Upper lobe of left lung (tissue), 6 donors: ENCODE data around the gene LHFPL2. TPM values are rescaled to one million over a fixed set of nuclear protein-coding genes. Genes with fewer than 3 reads are reported as not detected.

ENCODE experiments used
- ATAC-seq, 2 donors: fragments of 200-7000 bp; cut with Tn5 transposase; one replicate each; pipeline ENCODE4 v1.9.1; 2022; ENCODE audit warnings: mild to moderate bottlenecking in 2 of 2, moderate library complexity in 2 of 2; ENCODE audit not compliant: low FRiP score in 2 of 2
- DNase-seq, 2 donors: peaks; one replicate each; pipeline ENCODE4 v3.0.0-alpha.2; 2019 to 2020
- H3K27ac ChIP-seq, 4 donors: fragments of 200-600 bp; sonication (generic); one replicate each; pipeline ENCODE4 v1.5.1; 2016 to 2019
- H3K27me3 ChIP-seq, 4 donors: fragments of 200-600 bp; sonication (generic); one replicate each; pipeline ENCODE4 v1.5.1; 2017 to 2019
- H3K36me3 ChIP-seq, 4 donors: fragments of 200-600 bp; sonication (generic); one replicate each; pipeline ENCODE4 v1.5.1; 2016 to 2019
- H3K4me1 ChIP-seq, 4 donors: fragments of 200-600 bp; sonication (generic); one replicate each; pipeline ENCODE4 v1.5.1; 2018 to 2019
- H3K4me3 ChIP-seq, 4 donors: fragments of 200-600 bp; sonication (generic); one replicate each; pipeline ENCODE4 v1.5.1; 2017 to 2019; ENCODE audit warnings: mild to moderate bottlenecking in 2 of 4, moderate library complexity in 1 of 4
- H3K9me3 ChIP-seq, 4 donors: fragments of 200-600 bp; sonication (generic); one replicate each; pipeline ENCODE4 v1.5.1; 2018 to 2019
- CTCF ChIP-seq, 6 experiments: fragments of 450-650 bp in 4 of 6; fragments of 200-600 bp in 2 of 6; sonication (generic) in 2 of 6; IDR thresholded peaks; one replicate each; pipeline ENCODE4 v1.5.1; 2016 to 2019; ENCODE audit warnings: antibody characterized with exemption in 6 of 6
- EP300 ChIP-seq, 4 donors: sonication (generic); formaldehyde crosslinking; IDR thresholded peaks; one replicate each; pipeline ENCODE4 v1.5.1; 2017; ENCODE audit warnings: antibody characterized with exemption in 4 of 4, control low read depth in 2 of 4
- POLR2A ChIP-seq, 4 donors: fragments of 450-650 bp; IDR thresholded peaks; one replicate each; pipeline ENCODE4 v1.5.1; 2016 to 2017; ENCODE audit warnings: antibody characterized with exemption in 4 of 4, mild to moderate bottlenecking in 2 of 4
- POLR2AphosphoS5 ChIP-seq, 2 donors: sonication (generic); formaldehyde crosslinking; IDR thresholded peaks; one replicate each; pipeline ENCODE4 v1.5.1; 2017; ENCODE audit warnings: antibody characterized with exemption in 2 of 2
- WGBS, 2 donors: methylation state at CpG; one replicate each; pipeline ENCODE4 v1.1.5; 2017 to 2018; 5-methylcytosine and 5-hydroxymethylcytosine counted together
- total RNA-seq, 6 donors: library from RNA; depleted of rRNA in 4 of 6; stranded (reverse); fragments of >200 nt in 4 of 6; gene quantifications; one replicate each; pipeline versions ENCODE4 v1.1.0 to v1.2.1, GENCODE V29; 2016 to 2021
- donor health status: DM: no; HTN: no; CAD: no; lungs with moderate emphysema.
- donor health status: DM: no; HTN: yes; CAD: no; lungs with severe emphysema.

LHFPL2 gene
- total RNA-seq, 6 donors from 2014 or later, result 17.3 to 69.5 (median 32.9) TPM

DNA sequence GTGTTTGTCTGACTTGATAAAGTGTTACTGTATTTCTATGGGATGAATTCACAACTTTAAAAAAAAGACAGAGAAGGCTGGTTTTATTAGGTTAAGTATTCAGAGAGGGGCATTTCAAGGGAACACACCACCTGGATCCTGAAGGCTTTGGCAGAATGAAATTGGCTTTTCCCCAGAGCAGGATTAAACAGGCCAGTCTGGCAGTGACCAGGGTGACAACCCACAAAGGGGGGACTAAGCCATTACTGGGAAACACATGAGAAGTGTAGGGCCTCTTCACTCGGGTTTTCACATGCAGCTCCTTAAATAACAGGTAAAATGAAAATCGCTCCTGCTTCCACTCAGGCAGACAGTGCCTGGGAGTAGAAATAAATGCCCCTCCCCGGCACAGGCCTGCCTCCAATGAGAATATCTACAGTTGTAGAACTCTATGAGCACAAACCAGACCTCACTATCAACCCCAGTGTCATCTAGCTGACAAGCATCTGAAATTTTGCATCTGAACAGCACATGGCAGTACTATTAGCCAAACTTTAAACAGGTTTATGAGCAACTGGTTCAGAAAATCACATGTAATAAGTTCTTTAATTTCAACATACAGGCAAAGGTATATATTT lies 85.8 kb downstream of the LHFPL2 start:
- DNase-seq, result no peak
- H3K27ac ChIP-seq, result no peak overlapping the region
- ATAC-seq, result no peak
- no peaks in the 10 kb centered on the region for H3K36me3 ChIP-seq
- H3K4me3 ChIP-seq, result no peak overlapping the region
- H3K9me3 ChIP-seq, result no peaks in the 10 kb centered on the region
- no peaks in the 10 kb centered on the region for H3K27me3 ChIP-seq
- 80 to 87% methylated on average over 3 of the region's 3 CpGs for WGBS, 2 donors
- H3K4me1 ChIP-seq, result peaks cover 0 to 6% (median 2%) of the 10 kb centered on the region in 4 donors
- no peak for TF ChIP-seq CTCF (IDR thresholded peaks at IDR 0.05)
- TF ChIP-seq POLR2A (IDR thresholded peaks at IDR 0.05), result no peak
- TF ChIP-seq EP300 (IDR thresholded peaks at IDR 0.05), result no peak
- no peak for TF ChIP-seq POLR2AphosphoS5 (IDR thresholded peaks at IDR 0.05)

DNA sequence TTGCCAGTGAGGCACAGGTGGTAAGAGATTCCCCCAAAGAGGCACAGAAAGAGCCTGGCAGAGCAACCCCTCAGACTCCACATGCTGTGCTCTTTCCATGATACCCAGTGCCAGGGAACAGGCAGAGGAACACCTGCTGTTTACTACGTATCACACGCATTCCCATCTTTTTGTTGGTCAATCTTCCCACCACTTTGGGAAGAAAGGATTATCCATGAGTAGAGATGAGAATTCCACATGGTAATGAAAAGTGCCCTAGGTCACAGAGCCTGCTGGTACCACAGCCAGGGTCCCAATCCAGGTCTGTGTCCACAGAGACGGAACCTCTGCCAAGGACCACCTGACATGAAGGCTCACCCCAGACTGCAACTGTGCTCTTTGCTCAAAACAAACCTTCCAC lies 86.6 kb downstream of the LHFPL2 start:
- WGBS, 2 donors, result 100% methylated on average over 3 of the region's 3 CpGs
- no peaks in the 10 kb centered on the region for H3K27me3 ChIP-seq
- H3K36me3 ChIP-seq, result no peaks in the 10 kb centered on the region
- peaks cover 0 to 3% (median 0%) of the 10 kb centered on the region in 4 donors for H3K4me1 ChIP-seq
- no peak for ATAC-seq
- no peak overlapping the region for H3K27ac ChIP-seq
- TF ChIP-seq POLR2A (IDR thresholded peaks at IDR 0.05) (no peak), EP300 (IDR thresholded peaks at IDR 0.05) (no peak), CTCF (IDR thresholded peaks at IDR 0.05) (no peak), POLR2AphosphoS5 (IDR thresholded peaks at IDR 0.05) (no peak)
- H3K4me3 ChIP-seq, result no peak overlapping the region
- DNase-seq, result no peak
- no peaks in the 10 kb centered on the region for H3K9me3 ChIP-seq

DNA sequence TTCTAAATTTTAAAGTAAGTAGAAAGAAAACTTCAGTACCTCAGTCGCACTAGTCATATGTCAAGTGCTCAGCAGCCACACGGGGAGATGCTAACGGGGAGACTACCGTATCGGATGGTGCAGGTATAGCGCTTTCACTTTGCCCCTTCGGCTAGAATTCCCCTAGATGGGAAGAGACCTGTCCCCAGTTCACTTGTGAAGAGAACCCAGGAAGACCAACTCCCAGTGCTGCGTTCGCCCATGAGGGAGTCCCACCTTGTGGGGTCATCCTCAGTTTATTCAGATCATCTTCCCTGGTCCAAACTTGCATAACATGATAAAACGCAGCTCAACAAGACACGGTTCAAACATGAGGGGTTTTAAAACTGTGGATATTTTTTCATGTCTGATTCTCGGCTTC lies 87.3 kb downstream of the LHFPL2 start:
- ATAC-seq (no peak), DNase-seq (no peak)
- Histone ChIP-seq H3K36me3 (no peaks in the 10 kb centered on the region), H3K4me1 (no peaks in the 10 kb centered on the region), H3K4me3 (no peak overlapping the region), H3K27ac (no peak overlapping the region), H3K27me3 (no peaks in the 10 kb centered on the region), H3K9me3 (no peaks in the 10 kb centered on the region)
- 95 to 96% methylated on average over 10 to 12 of the region's 12 CpGs for WGBS, 2 donors
- TF ChIP-seq POLR2AphosphoS5 (IDR thresholded peaks at IDR 0.05) (no peak), POLR2A (IDR thresholded peaks at IDR 0.05) (no peak), CTCF (IDR thresholded peaks at IDR 0.05) (no peak), EP300 (IDR thresholded peaks at IDR 0.05) (no peak)

DNA sequence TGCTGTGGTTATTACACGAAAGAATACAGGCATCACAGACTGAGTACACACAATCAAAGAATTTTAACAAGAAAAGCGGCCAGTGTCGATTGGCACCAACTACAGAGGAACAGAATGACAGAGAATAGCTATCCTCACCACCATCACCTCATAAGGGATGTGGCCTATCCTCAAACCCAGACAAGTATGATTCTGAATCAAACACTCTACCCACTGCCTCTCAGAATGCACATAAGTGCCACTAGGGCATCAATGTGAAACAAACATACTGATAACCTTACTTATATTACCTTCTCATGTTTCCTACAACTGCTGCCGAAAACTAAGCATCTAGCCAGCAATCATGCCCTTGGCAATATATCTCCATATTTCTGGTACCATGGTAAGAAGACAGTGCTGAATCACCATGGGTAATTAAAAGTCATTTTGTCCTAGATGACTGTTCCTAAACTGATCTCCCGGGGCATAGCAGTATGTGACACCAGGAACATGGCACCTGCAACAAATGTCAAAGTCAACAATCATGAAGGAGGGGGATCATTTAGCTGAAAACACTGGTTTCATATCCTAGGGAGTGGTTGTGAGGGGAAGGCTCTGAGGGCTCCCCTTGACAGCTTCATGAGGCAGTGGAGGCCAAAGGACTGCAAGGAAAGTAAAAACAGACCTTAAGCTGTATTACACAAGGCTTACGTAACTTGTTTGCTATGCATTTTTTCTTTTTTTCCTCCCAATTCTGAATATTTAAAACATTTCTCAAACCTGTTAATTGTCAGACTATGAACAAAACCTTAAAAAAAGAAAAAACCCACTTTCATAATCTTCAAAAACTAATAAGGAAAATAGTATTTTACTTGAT lies 88.3 kb downstream of the LHFPL2 start:
- Histone ChIP-seq H3K4me1 (no peaks in the 10 kb centered on the region), H3K4me3 (no peak overlapping the region), H3K36me3 (no peaks in the 10 kb centered on the region), H3K27me3 (no peaks in the 10 kb centered on the region), H3K9me3 (no peaks in the 10 kb centered on the region), H3K27ac (no peak overlapping the region)
- no peak for ATAC-seq
- no peak for TF ChIP-seq EP300 (IDR thresholded peaks at IDR 0.05)
- TF ChIP-seq POLR2AphosphoS5 (IDR thresholded peaks at IDR 0.05), result no peak
- no peak for TF ChIP-seq POLR2A (IDR thresholded peaks at IDR 0.05)
- no peak for TF ChIP-seq CTCF (IDR thresholded peaks at IDR 0.05)
- no peak for DNase-seq
- WGBS, 2 donors, result 89 to 93% methylated on average over 6 of the region's 6 CpGs
